ENCODE data around the gene MXI1. TPM values are rescaled to one million over a fixed set of nuclear protein-coding genes. Genes with fewer than 3 reads are reported as not detected.
A peak's percentile ranks its signal among the peaks of the same experiment; 100 is the strongest.

MXI1 gene
- total and polyA plus RNA-seq, 2 donors (not counting 1 experiment from before 2014, with no cell fraction given), result 12.0 to 32.4 TPM

- TF ChIP-seq CTCF (IDR thresholded peaks at IDR 0.05) (no peak), EZH2 (IDR thresholded peaks at IDR 0.05; ENCODE audit: borderline replicate concordance, insufficient read depth, low read depth, low read length, poor library complexity, severe bottlenecking) (no peak)
- no CpG with 5 or more reads among the region's 4 CpGs for WGBS (ENCODE audit: insufficient coverage)
- ChIA-PET POLR2A (interaction anchor here (0.9 kb wide), 1 partner anchor 254 kb away, joined by 5 read pairs; no protein-coding TSS in a partner anchor), CTCF (interaction anchor here (0.8 to 8.0 kb wide), 6 partner anchors 8 to 298 kb away, joined by 3 to 143 read pairs (median 4); no protein-coding TSS in a partner anchor)
- peaks cover 44% of the 10 kb centered on the region for H3K4me1 Mint-ChIP-seq
- Histone ChIP-seq H3K36me3 (replicated peaks in 1 of 2; ENCODE audit: control extremely low read depth in 1 of 2, control insufficient read depth in 1 of 2, extremely low read depth in 1 of 2, insufficient read depth in 2 of 2, low read length in 1 of 2) (peaks cover 3 to 33% of the 10 kb centered on the region in 2 experiments), H3K4me2 (replicated peaks; ENCODE audit: low read depth, low read length, poor library complexity, severe bottlenecking) (peak overlapping the region; percentile 92), H3K9me3 (ENCODE audit: control extremely low read depth in 1 of 3, control insufficient read depth in 2 of 3, insufficient read depth in 1 of 3, low read length in 2 of 3) (no peaks in the 10 kb centered on the region), H3K79me2 (ENCODE audit: control insufficient read depth, insufficient read depth, low read length) (peaks cover 38% of the 10 kb centered on the region), H3K9ac (ENCODE audit: low read length) (peak overlapping the region; percentile 89), H3K4me3 (ENCODE audit: control extremely low read depth in 1 of 5, extremely low read depth in 1 of 5, insufficient read depth in 1 of 5, low read depth in 2 of 5, low read length in 4 of 5) (peak overlapping the region; percentile 64 to 89 (median 79)), H2AFZ (ENCODE audit: insufficient read depth, low read depth, low read length, poor library complexity, severe bottlenecking) (peak overlapping the region; percentile 90), H3K27ac (ENCODE audit: low read length in 2 of 2) (peak overlapping the region in 1 of 2 donors; percentile 91), H3K4me1 (ENCODE audit: control insufficient read depth in 2 of 2, insufficient read depth in 2 of 2, low read length in 2 of 2) (peaks cover 20 to 21% of the 10 kb centered on the region in 2 donors), H3K27me3 (replicated peaks in 1 of 4; ENCODE audit: control extremely low read depth in 1 of 4, control insufficient read depth in 3 of 4, insufficient read depth in 4 of 4, low read length in 3 of 4) (no peaks in the 10 kb centered on the region), H4K20me1 (ENCODE audit: control insufficient read depth, insufficient read depth, low read length, poor library complexity, severe bottlenecking) (peaks cover 44% of the 10 kb centered on the region)
- intact Hi-C loops (cut with micrococcal nuclease), result loop anchor here (1.0 to 10.0 kb wide), 5 partner anchors 53 to 561 kb away; partner anchors contain the start of gene ADD3
- no peaks in the 10 kb centered on the region for H3K9me3 Mint-ChIP-seq (ENCODE audit: insufficient read depth)
- no peak for DNase-seq
- ATAC-seq (ENCODE audit: low read depth), result no peak
- no peaks in the 10 kb centered on the region for H3K27me3 Mint-ChIP-seq
- H3K4me3 Mint-ChIP-seq, result peak overlapping the region; percentile 98
- H3K27ac Mint-ChIP-seq, result peak overlapping the region; percentile 82
Observed at GRCh38 chr10:110303681-110304080, 96.3 kb downstream of the MXI1 start.

- H3K79me2 ChIP-seq (ENCODE audit: control insufficient read depth, insufficient read depth, low read length), result peaks cover 38% of the 10 kb centered on the region
- POLR2A ChIA-PET, result interaction anchor here (0.6 to 2.1 kb wide), 9 partner anchors 22 to 615 kb away, joined by 3 to 14 read pairs (median 5); partner anchors contain the start of genes BBIP1 and SHOC2
- no peaks in the 10 kb centered on the region for H3K9me3 ChIP-seq (ENCODE audit: control extremely low read depth in 1 of 3, control insufficient read depth in 2 of 3, insufficient read depth in 1 of 3, low read length in 2 of 3)
- Mint-ChIP-seq H3K4me3 (peak overlapping the region; percentile 98), H3K27me3 (no peaks in the 10 kb centered on the region), H3K27ac (peak overlapping the region; percentile 99), H3K9me3 (ENCODE audit: insufficient read depth) (no peaks in the 10 kb centered on the region), H3K4me1 (peaks cover 44% of the 10 kb centered on the region)
- peaks cover 41% of the 10 kb centered on the region for H4K20me1 ChIP-seq (ENCODE audit: control insufficient read depth, insufficient read depth, low read length, poor library complexity, severe bottlenecking)
- no peaks in the 10 kb centered on the region for H3K27me3 ChIP-seq (replicated peaks in 1 of 4; ENCODE audit: control extremely low read depth in 1 of 4, control insufficient read depth in 3 of 4, insufficient read depth in 4 of 4, low read length in 3 of 4)
- WGBS (ENCODE audit: insufficient coverage), result under 1% methylated on average over 37 of the region's 42 CpGs
- H2AFZ ChIP-seq (ENCODE audit: insufficient read depth, low read depth, low read length, poor library complexity, severe bottlenecking), result peak overlapping the region; percentile 90
- H3K27ac ChIP-seq (ENCODE audit: low read length in 2 of 2), result peak overlapping the region; percentile 76 to 91
- H3K4me1 ChIP-seq (ENCODE audit: control insufficient read depth in 2 of 2, insufficient read depth in 2 of 2, low read length in 2 of 2), result peaks cover 20 to 21% of the 10 kb centered on the region in 2 donors
- ATAC-seq (ENCODE audit: low read depth) (peak; percentile 45), DNase-seq (no peak)
- intact Hi-C loops (cut with micrococcal nuclease), result loop anchor here (1.0 to 10.0 kb wide), 5 partner anchors 52 to 560 kb away; partner anchors contain the start of gene ADD3
- peak overlapping the region; percentile 92 for H3K4me2 ChIP-seq (replicated peaks; ENCODE audit: low read depth, low read length, poor library complexity, severe bottlenecking)
- H3K36me3 ChIP-seq (replicated peaks in 1 of 2; ENCODE audit: control extremely low read depth in 1 of 2, control insufficient read depth in 1 of 2, extremely low read depth in 1 of 2, insufficient read depth in 2 of 2, low read length in 1 of 2), result peaks cover 3 to 26% of the 10 kb centered on the region in 2 experiments
- peak overlapping the region; percentile 89 for H3K9ac ChIP-seq (ENCODE audit: low read length)
- H3K4me3 ChIP-seq (ENCODE audit: control extremely low read depth in 1 of 5, extremely low read depth in 1 of 5, insufficient read depth in 1 of 5, low read depth in 2 of 5, low read length in 4 of 5), result peak overlapping the region; percentile 64 to 89 (median 79)
- CTCF ChIA-PET, result interaction anchor here (0.6 to 8.0 kb wide), 23 partner anchors 8 to 368 kb away, joined by 3 to 143 read pairs (median 4); partner anchors contain the start of gene SMC3
- TF ChIP-seq CTCF (IDR thresholded peaks at IDR 0.05), result no peak
- no peak for TF ChIP-seq EZH2 (IDR thresholded peaks at IDR 0.05; ENCODE audit: borderline replicate concordance, insufficient read depth, low read depth, low read length, poor library complexity, severe bottlenecking)
Observed at GRCh38 chr10:110304394-110304779, 97.0 kb downstream of the MXI1 start.
